SK-N-SH (cell line): ENCODE results near the gene EHMT2. TPM values are rescaled to one million over a fixed set of nuclear protein-coding genes. Genes with fewer than 3 reads are reported as not detected.
A peak's percentile ranks its signal among the peaks of the same experiment; 100 is the strongest.

Experiments used
- CTCF ChIA-PET: fragments of 300-600, 350-600 bp; formaldehyde crosslinking; extraction: SDS; loops from one replicate; lab custom pipeline; 2021; lab: Yijun Ruan, JAX
- POLR2A ChIA-PET: fragments of 350-600 bp; sonication (Branson Sonifier 250); formaldehyde crosslinking; extraction: SDS; loops from one replicate; lab custom pipeline; 2020; ENCODE audit warnings: antibody characterized with exemption, inconsistent platforms; lab: Yijun Ruan, JAX
- DNase-seq: peaks from one replicate; pipeline ENCODE4 v3.0.0; 2012
- H2AFZ ChIP-seq: fragments of 200-600 bp; sonication (generic); 2 replicates; pipeline ENCODE4 v1.8.1; 2016; ENCODE audit warnings: antibody characterized with exemption, mild to moderate bottlenecking, low read depth
- H3F3A ChIP-seq: fragments of 200-600 bp; sonication (generic); replicated peaks from 2 replicates; pipeline ENCODE3; 2016; ENCODE audit warnings: antibody characterized with exemption, mild to moderate bottlenecking; ENCODE audit not compliant: insufficient read depth
- H3K27ac ChIP-seq, 2 experiments: fragments of 200-500 bp in 1 of 2; fragments of 200-600 bp in 1 of 2; sonication (Bioruptor generic) in 1 of 2; sonication (generic), shearing (Covaris generic) in 1 of 2; 2 replicates each; pipeline versions ENCODE4 v1.5.1 to v1.6.1; 2014 to 2016; ENCODE audit warnings: low read depth in 2 of 2, inconsistent platforms in 1 of 2, low read length in 1 of 2, mild to moderate bottlenecking in 1 of 2, mixed read lengths in 1 of 2
- H3K27me3 ChIP-seq: fragments of 200-600 bp; sonication (generic), shearing (Covaris generic); 2 replicates; pipeline ENCODE4 v1.6.1; 2016; ENCODE audit warnings: mixed run types; ENCODE audit not compliant: insufficient read depth
- H3K36me3 ChIP-seq, 2 experiments: fragments of 200-500 bp in 1 of 2; fragments of 200-600 bp in 1 of 2; sonication (Bioruptor generic) in 1 of 2; sonication (generic) in 1 of 2; replicated peaks in 1 of 2; 2 replicates each; pipeline versions ENCODE3 to v1.5.1; 2014 to 2016; ENCODE audit warnings: low read length in 1 of 2, mild to moderate bottlenecking in 1 of 2; ENCODE audit not compliant: insufficient read depth in 2 of 2, control insufficient read depth in 1 of 2
- H3K4me1 ChIP-seq, 2 experiments: fragments of 200-500 bp in 1 of 2; fragments of 200-600 bp in 1 of 2; sonication (Bioruptor generic) in 1 of 2; sonication (generic), shearing (Covaris generic) in 1 of 2; 2 replicates each; pipeline versions ENCODE4 v1.5.1 to v1.6.1; 2014 to 2016; ENCODE audit warnings: low read depth in 1 of 2, low read length in 1 of 2, mixed run types in 1 of 2; ENCODE audit not compliant: insufficient read depth in 2 of 2, control insufficient read depth in 1 of 2
- H3K4me2 ChIP-seq: fragments of 200-600 bp; sonication (generic), shearing (Covaris generic); 2 replicates; pipeline ENCODE4 v1.6.1; 2017; ENCODE audit warnings: mixed run types
- H3K4me3 ChIP-seq, 2 experiments: fragments of 200-500 bp in 1 of 2; fragments of 200-600 bp in 1 of 2; sonication (Bioruptor generic) in 1 of 2; sonication (generic), shearing (Covaris generic) in 1 of 2; 2 replicates each; pipeline versions ENCODE4 v1.5.1 to v1.8.1; 2014 to 2016; ENCODE audit warnings: low read depth in 2 of 2, inconsistent platforms in 1 of 2, low read length in 1 of 2, mild to moderate bottlenecking in 1 of 2, mixed read lengths in 1 of 2, moderate library complexity in 1 of 2
- H3K79me2 ChIP-seq: fragments of 200-600 bp; sonication (generic); 2 replicates; pipeline ENCODE4 v1.8.1; 2017; ENCODE audit warnings: mild to moderate bottlenecking; ENCODE audit not compliant: insufficient read depth
- H3K9ac ChIP-seq: fragments of 200-600 bp; sonication (generic); 2 replicates; pipeline ENCODE4 v1.6.1; 2017; ENCODE audit warnings: mixed run types
- H3K9me2 ChIP-seq: fragments of 200-600 bp; sonication (generic); 2 replicates; pipeline ENCODE4 v1.6.1; 2017; ENCODE audit warnings: mixed run types
- H3K9me3 ChIP-seq: fragments of 200-600 bp; sonication (generic); 2 replicates; pipeline ENCODE4 v1.6.1; 2017; ENCODE audit warnings: mixed run types, mild to moderate bottlenecking, moderate library complexity
- H4K20me1 ChIP-seq: fragments of 200-600 bp; sonication (generic); 2 replicates; pipeline ENCODE4 v1.6.1; 2017; ENCODE audit warnings: mild to moderate bottlenecking, mixed run types; ENCODE audit not compliant: insufficient read depth
- CHD2 ChIP-seq: fragments of 150-350 bp; IDR thresholded peaks from 2 replicates; pipeline ENCODE4 v1.6.1; 2018; ENCODE audit warnings: low read length; ENCODE audit not compliant: partially characterized antibody
- ELF1 ChIP-seq: IDR thresholded peaks from 2 replicates; pipeline ENCODE4 v1.4.0; 2012
- EP300 ChIP-seq, 2 experiments: IDR thresholded peaks; 2 replicates each; pipeline versions ENCODE4 v1.4.0 to v1.6.1; 2012; ENCODE audit warnings: borderline replicate concordance in 1 of 2, low read depth in 1 of 2, low read length in 1 of 2
- FOXJ3 ChIP-seq: sonication (generic); formaldehyde crosslinking; IDR thresholded peaks from 2 replicates; pipeline ENCODE4 v1.5.1; 2020; ENCODE audit warnings: mild to moderate bottlenecking, missing genetic modification reagents
- GABPA ChIP-seq: IDR thresholded peaks from 2 replicates; pipeline ENCODE4 v1.4.0; 2012; ENCODE audit warnings: low read depth, mild to moderate bottlenecking
- GATA2 ChIP-seq: sonication (generic); formaldehyde crosslinking; IDR thresholded peaks from 2 replicates; pipeline ENCODE4 v1.5.0; 2020; ENCODE audit warnings: mild to moderate bottlenecking, missing genetic modification reagents
- IRF3 ChIP-seq: fragments of 150-350 bp; IDR thresholded peaks from 2 replicates; pipeline ENCODE4 v1.6.1; 2016; ENCODE audit warnings: mild to moderate bottlenecking, low read depth, low read length
- MAX ChIP-seq: IDR thresholded peaks from 2 replicates; pipeline ENCODE4 v1.4.0; 2012; ENCODE audit warnings: low read depth
- MEF2A ChIP-seq: IDR thresholded peaks from 2 replicates; pipeline ENCODE4 v1.4.0; 2012; ENCODE audit warnings: low read depth, borderline replicate concordance
- NFIC ChIP-seq: IDR thresholded peaks from 2 replicates; pipeline ENCODE4 v1.4.0; 2012; ENCODE audit warnings: borderline replicate concordance
- NRF1 ChIP-seq: IDR thresholded peaks from 2 replicates; pipeline ENCODE4 v1.6.1; 2012; ENCODE audit warnings: low read depth, mild to moderate bottlenecking, low read length
- PBX3 ChIP-seq: IDR thresholded peaks from 2 replicates; pipeline ENCODE4; 2012
- RAD21 ChIP-seq: IDR thresholded peaks from 2 replicates; pipeline ENCODE4 v1.6.1; 2012; ENCODE audit warnings: mild to moderate bottlenecking, low read length
- RCOR1 ChIP-seq: fragments of 150-350 bp; IDR thresholded peaks from 2 replicates; pipeline ENCODE4 v1.6.1; 2017; ENCODE audit warnings: antibody characterized with exemption, low read length
- REST ChIP-seq: IDR thresholded peaks from 2 replicates; pipeline ENCODE4 v1.6.1; 2012; ENCODE audit warnings: mild to moderate bottlenecking, low read depth, low read length, moderate library complexity
- RXRA ChIP-seq: IDR thresholded peaks from 2 replicates; pipeline ENCODE4 v1.4.0; 2012; ENCODE audit warnings: low read depth, mild to moderate bottlenecking, borderline replicate concordance
- SIN3A ChIP-seq: IDR thresholded peaks from 2 replicates; pipeline ENCODE4 v1.6.1; 2012; ENCODE audit warnings: low read depth, mild to moderate bottlenecking, low read length, moderate library complexity, borderline replicate concordance
- SMC3 ChIP-seq: IDR thresholded peaks from 2 replicates; pipeline ENCODE4 v1.6.1; 2012; ENCODE audit warnings: low read depth, low read length, improper control_type of control experiment
- TAF1 ChIP-seq: IDR thresholded peaks from 2 replicates; pipeline ENCODE4 v1.6.1; 2012; ENCODE audit warnings: low read depth, mild to moderate bottlenecking, low read length, moderate library complexity, borderline replicate concordance
- USF1 ChIP-seq: IDR thresholded peaks from 2 replicates; pipeline ENCODE4 v1.4.0; 2012; ENCODE audit warnings: low read depth, borderline replicate concordance
- YY1 ChIP-seq: IDR thresholded peaks from 2 replicates; pipeline ENCODE4 v1.4.0; 2012; ENCODE audit warnings: low read depth, mild to moderate bottlenecking
- ZBTB33 ChIP-seq: IDR thresholded peaks from 2 replicates; pipeline ENCODE4 v1.4.0; 2012; ENCODE audit warnings: low read depth, borderline replicate concordance
- WGBS: methylation state at CpG from one replicate; pipeline ENCODE4 v1.1.6; 2017; ENCODE audit warnings: low lambda C conversion rate; 5-methylcytosine and 5-hydroxymethylcytosine counted together
- polyA plus RNA-seq, 3 experiments: library from polyadenylated mRNA; depleted of rRNA; stranded (reverse); fragments of >200 nt; gene quantifications; 2 replicates each; pipeline ENCODE4 v1.2.3, GENCODE V29; 2012

EHMT2 gene
- polyA plus RNA-seq, 1 of the 3 experiments (the other 2 are of a cell fraction): 72.0 TPM

- no peak for TF ChIP-seq IRF3
- TF ChIP-seq TAF1: no peak
Observed at GRCh38 chr6:31899215-31899614, 1.7 kb upstream of the EHMT2 start (continued).

- ChIA-PET CTCF (interaction anchor here (0.9 to 1.6 kb wide), 5 partner anchors 10 to 291 kb away, joined by 3 to 8 read pairs (median 4); no protein-coding TSS in a partner anchor), POLR2A (interaction anchor here (0.6 to 1.8 kb wide), 6 partner anchors 9 to 1520 kb away, joined by 3 to 5 read pairs (median 4); partner anchors contain the start of genes CUTA, MSH5 and NEU1)
- DNase-seq: peak; percentile 44
- peaks cover 15% of the 10 kb centered on the region for H3F3A ChIP-seq
- peaks cover 20% of the 10 kb centered on the region; the same call in 1 of the 2 replicates for H3K79me2 ChIP-seq
- H2AFZ ChIP-seq: peak overlapping the region; percentile 71; the same call in 1 of the 2 replicates
- no peaks in the 10 kb centered on the region for H4K20me1 ChIP-seq
- peaks cover 5 to 40% of the 10 kb centered on the region in 2 experiments for H3K4me1 ChIP-seq
- 20% methylated on average over 8 of the region's 8 CpGs for WGBS
- peak overlapping the region; percentile 41 to 78; a peak in 3 of 4 replicates for H3K27ac ChIP-seq
- peaks cover 12 to 21% of the 10 kb centered on the region in 2 experiments for H3K36me3 ChIP-seq
- peak overlapping the region; percentile 73; the same call in 1 of the 2 replicates for H3K9ac ChIP-seq
- H3K4me2 ChIP-seq: peak overlapping the region; percentile 91
- H3K9me3 ChIP-seq: no peaks in the 10 kb centered on the region
- no peaks in the 10 kb centered on the region for H3K9me2 ChIP-seq
- H3K27me3 ChIP-seq: no peaks in the 10 kb centered on the region
- H3K4me3 ChIP-seq: peak overlapping the region; percentile 89 to 94
- TF ChIP-seq YY1 (no peak), SIN3A (peak; percentile 19; the same call in 1 of the 2 replicates), ZBTB33 (no peak), MEF2A (no peak), USF1 (peak; percentile 23; the same call in 1 of the 2 replicates), MAX (no peak), SMC3 (no peak), RCOR1 (no peak), TAF1 (no peak), ELF1 (no peak), GABPA (no peak), RAD21 (no peak), NFIC (no peak), GATA2 (no peak), CHD2 (no peak), FOXJ3 (no peak), NRF1 (no peak), RXRA (no peak), REST (no peak), EP300 (IDR thresholded peaks at IDR 0.05; ENCODE audit: borderline replicate concordance in 1 of 2, low read depth in 1 of 2, low read length in 1 of 2) (no peak), PBX3 (0 out of 2 replicates have a peak, but pooled peaks have one; percentile 27)
Observed at GRCh38 chr6:31898383-31899011, 999 bp upstream of the EHMT2 start.
